Epithelial cell of prostate (primary cell): Measurements from ENCODE around the gene MAD1L1.
"Not testable (repeated sequence)": the region's sequence is repeated elsewhere in the genome, so short reads cannot be mapped to it uniquely, and the experiment has no call there.

Experiments used
- DNase-seq: peaks from one replicate; pipeline ENCODE4 v3.0.0-alpha.2; 2011; ENCODE audit warnings: low read depth, low spot score
- H3K27ac ChIP-seq: fragments of 450-650 bp; 2 replicates; pipeline ENCODE4 v1.5.1; 2017; ENCODE audit warnings: mild to moderate bottlenecking

The MAD1L1 gene

DNA sequence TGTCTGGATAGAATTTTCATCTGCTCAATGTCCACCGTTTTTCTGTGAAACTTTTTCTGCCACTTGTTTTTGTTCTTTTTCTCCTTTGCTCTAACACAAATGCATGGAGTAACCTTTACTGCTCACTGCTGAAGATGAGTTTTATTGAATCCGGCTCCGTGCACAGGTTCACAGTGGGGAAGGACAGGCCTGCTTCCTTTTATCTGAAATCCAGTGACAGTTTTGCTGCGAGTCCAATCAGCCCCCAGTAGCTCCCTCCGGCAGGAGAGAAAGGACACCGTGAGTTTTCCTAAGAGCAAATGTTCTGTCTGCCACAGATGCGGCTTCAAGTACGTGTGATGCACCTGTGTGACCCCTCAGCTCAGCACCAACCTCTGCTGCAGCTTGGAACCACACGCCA is 246.8 kb downstream of the MAD1L1 start:
- DNase-seq = no peak
- no peak overlapping the region for H3K27ac ChIP-seq

GRCh38 chr7:1985042-1985441 is 247.7 kb downstream of the MAD1L1 start:
- no peak for DNase-seq
- no peak overlapping the region for H3K27ac ChIP-seq

GRCh38 chr7:1981878-1982230 is 250.9 kb downstream of the MAD1L1 start:
- H3K27ac ChIP-seq = no peak overlapping the region
- no peak for DNase-seq

- no peak overlapping the region for H3K27ac ChIP-seq
- no peak for DNase-seq
Observed at GRCh38 chr7:1981201-1981877, 251.4 kb downstream of the MAD1L1 start.

GRCh38 chr7:1979591-1980560 is 252.9 kb downstream of the MAD1L1 start:
- peak overlapping the region; percentile 12 for H3K27ac ChIP-seq
- no peak for DNase-seq

- peak overlapping the region; percentile 12 for H3K27ac ChIP-seq
- no peak for DNase-seq
Observed at GRCh38 chr7:1978656-1979590, 253.8 kb downstream of the MAD1L1 start.

GRCh38 chr7:1977876-1978441 is 254.8 kb downstream of the MAD1L1 start:
- DNase-seq = no peak
- no peak overlapping the region for H3K27ac ChIP-seq

DNA sequence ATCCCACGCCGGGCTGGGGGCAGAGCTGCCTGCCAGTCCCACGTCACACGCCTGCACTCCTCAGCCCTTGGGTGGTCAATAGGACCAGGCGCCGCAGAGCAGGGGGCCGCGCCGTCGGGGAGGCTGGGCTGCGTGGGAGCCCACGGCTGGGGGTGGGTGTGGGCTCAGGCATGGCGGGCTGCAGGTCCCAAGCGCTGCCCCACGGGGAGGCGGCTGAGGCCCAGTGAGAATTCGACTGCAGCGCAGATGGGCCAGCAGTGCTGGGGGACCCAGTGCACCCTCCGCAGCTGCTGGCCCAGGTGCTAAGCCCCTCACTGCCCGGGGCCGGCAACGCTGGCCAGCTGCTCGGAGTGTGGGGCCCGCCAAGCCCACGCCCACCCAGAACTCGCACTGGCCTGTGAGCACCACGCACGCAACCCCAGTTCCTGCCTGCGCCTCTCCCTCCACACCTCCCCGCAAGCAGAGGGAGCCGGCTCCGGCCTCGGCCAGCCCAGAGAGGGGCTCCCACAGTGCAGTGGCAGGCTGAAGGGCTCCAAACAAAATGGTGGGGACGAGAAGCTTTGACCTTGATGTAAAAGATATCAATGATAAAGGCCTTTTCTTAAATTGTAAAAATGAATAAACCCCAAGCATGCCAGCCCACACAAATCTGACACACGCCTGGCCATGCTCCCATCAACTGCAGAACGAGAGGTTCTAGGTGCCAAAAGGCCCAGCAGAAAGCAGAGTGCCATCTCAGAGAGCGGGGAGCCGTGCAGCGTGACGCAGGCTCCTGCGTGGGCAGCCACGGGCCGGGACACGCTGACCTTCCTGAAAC is 255.5 kb downstream of the MAD1L1 start:
- H3K27ac ChIP-seq = no peak overlapping the region
- no peak for DNase-seq

- DNase-seq = not testable (repeated sequence)
Observed at GRCh38 chr7:1976521-1976920, 256.2 kb downstream of the MAD1L1 start.

DNA sequence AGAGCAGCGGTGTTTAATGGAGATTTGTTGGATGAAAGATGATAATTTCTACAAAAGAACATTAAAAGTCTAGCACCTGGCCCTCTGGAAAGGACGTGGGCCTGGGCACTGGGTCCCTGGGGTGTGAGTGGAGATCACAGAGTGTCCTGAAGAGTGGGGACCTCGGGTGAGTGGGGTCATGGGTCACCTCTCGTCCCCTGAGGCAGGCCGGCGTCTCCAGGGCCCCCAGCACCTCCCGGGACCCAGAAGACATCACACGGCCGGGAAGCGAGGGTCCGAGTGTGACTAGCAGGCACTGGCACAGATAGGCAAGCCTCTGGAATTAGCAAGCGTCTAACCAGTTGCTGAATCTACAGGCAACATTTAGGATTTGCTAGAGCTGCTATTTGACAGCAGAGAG is 257.2 kb downstream of the MAD1L1 start:
- no peak for DNase-seq
- no peak overlapping the region for H3K27ac ChIP-seq

More at GRCh38 chr7:1976521-1976920, 256.2 kb downstream of the MAD1L1 start:
- not testable (repeated sequence) for H3K27ac ChIP-seq

DNA sequence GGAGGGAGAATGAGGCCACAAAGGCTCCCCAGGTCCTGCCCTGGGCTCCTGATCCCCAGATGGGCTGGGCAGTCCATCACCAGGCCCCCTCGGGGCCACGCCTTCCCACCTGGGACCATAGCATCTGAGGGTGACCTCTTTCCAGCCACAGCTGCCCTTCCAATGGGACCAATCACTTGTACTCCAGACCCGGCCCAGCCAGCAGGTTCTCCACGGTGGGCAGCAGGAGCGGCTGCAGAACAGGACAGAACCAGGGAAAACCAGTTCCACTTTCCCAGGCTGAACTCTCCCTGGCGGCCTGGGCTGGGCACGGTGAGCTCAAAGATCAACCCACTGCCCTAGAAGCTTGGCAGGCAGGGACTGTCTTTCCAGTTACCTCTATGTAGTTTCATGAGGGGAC is 257.6 kb downstream of the MAD1L1 start:
- no peak for DNase-seq
- no peak overlapping the region for H3K27ac ChIP-seq

DNA sequence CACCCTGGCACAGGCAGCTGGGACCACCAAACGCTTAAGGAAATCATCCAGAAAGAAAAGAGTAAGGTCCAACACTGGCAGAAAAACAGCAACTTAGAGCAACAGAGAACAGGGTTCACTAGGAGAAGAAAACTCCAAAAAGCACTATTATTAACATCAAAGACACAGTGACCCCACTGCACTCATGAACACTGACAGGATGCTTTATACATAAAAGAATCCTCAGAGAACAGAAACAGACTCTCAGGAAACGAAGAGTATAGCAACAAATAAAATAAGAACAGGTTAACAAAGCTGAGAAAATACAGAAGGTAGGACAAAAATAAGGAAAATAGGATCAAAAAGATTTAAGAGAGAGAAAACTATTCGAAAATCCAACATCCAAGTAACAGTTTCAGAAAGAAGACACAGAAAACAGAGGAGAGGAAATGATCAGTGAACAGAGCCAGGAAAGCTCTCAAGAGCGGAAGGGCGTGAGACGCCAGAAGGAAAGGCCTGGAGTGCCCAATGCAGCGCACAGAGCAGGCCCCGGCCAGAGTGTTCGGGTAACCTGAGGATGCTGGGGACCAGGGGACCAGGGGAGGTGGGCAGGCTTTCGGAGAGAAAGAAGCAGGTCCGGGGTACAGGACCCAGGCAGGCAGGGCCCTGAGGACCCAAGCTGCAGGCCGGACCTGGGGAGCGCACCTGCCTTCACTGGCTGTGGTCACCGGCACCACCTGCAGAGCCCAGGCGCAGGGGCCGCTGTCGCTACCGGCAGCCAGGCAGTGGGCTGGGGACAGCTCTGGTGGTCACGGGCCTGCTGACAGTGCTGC is 258.2 kb downstream of the MAD1L1 start:
- no peak for DNase-seq
- no peak overlapping the region for H3K27ac ChIP-seq

DNA sequence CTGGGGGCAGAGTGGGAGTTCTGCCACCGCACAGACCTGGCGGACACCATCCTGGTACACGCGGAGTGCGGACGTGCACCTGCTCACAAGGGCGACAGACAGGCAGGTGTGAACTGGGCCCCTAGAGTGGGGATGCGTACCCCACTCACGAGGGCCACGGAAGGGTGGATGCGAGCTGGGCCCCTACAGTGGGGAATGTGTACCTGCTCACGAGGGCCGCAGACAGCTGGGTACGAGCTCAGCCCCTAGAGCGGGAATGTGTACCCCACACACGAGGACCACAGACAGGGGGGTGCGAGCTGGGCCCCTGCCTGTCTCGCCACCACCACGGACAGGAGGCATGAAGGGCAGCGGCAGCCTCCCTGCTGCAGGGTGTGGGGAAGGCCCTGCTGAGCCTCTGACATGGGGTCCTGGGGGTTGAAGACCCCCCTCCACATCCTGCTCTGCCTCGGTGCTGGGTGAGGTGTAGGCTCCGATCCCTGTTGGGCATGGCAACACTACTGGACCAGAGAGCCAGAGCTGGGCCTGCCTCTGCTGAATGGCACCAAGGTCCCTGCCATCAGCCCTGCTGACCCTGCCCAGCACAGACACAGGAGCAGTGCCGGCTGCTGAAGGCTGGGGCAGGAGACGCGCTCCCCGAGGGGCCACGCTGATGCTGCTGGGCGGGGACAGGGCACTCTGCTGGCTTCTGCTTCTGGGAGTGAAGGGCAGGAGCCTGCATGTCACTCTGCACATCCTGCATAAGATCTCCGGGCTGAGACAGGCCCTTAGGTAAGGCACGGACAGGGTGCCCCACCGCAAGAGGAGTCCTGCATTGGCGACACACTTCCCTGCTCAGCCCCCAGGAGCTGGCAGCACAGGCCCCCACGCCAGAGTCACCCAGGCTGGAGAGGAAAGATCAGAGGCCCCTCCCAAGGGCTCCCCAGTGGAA is 259.2 kb downstream of the MAD1L1 start:
- DNase-seq = no peak
- no peak overlapping the region for H3K27ac ChIP-seq

- H3K27ac ChIP-seq = no peak overlapping the region
- no peak for DNase-seq
Observed at GRCh38 chr7:1972744-1973143, 260.0 kb downstream of the MAD1L1 start.

DNA sequence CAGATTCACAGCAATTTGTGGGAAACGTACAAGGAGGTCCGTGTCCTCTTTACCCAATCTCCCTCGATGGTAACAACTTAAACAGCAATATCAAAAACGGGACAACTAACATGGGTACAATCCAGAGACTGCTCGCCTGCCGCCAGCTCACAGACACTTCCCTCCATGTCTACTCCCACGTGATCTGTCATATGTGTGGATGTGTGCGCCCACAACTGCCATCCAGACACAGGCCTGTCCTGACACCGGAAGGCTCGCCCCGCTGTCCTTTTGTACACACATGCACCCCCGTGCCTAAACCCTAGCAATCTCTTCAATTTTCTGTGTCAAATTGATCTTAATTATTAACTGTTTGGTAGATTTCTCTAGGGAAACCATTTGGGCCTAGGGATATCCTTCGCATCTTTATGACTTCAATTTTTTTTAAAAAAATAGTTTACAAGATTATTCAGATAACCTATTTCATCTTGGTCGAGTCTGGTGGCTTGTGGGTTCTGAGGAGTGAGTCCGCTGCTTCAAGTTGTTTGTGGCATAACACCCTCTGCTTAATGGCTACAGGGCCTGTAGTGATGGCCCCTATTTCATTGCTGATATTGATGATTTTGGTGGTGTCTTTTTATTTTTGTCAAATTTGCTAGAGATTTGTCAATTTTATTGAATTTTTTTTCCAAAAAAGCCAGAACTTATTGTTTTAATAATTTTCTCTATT is 260.6 kb downstream of the MAD1L1 start:
- no peak for DNase-seq
- no peak overlapping the region for H3K27ac ChIP-seq

GRCh38 chr7:1970895-1971294 is 261.9 kb downstream of the MAD1L1 start:
- H3K27ac ChIP-seq = no peak overlapping the region
- DNase-seq = no peak

GRCh38 chr7:1970285-1970660 is 262.5 kb downstream of the MAD1L1 start:
- DNase-seq, H3K27ac ChIP-seq: not testable (repeated sequence)
